K562 (cell line): ENCODE results near the gene TNFRSF18. TPM values are rescaled to one million over a fixed set of nuclear protein-coding genes. Genes with fewer than 3 reads are reported as not detected.
"Not testable (repeated sequence)": the region's sequence is repeated elsewhere in the genome, so short reads cannot be mapped to it uniquely, and the experiment has no call there.

Source experiments
- ATAC-seq: fragments of 200-7000 bp; cut with Tn5 transposase; 3 replicates; pipeline ENCODE4 v1.9.1; 2020; ENCODE audit warnings: moderate library complexity
- BruUV-seq: library from RNA; stranded (reverse); fragments of 400-500 nt; replicated peaks from 2 replicates; lab custom pipeline; 2021; lab: Mats Ljungman, UMichigan
- CTCF ChIA-PET: fragments of 300-600 bp; formaldehyde crosslinking; extraction: SDS; loops from one replicate; lab custom pipeline; 2021; ENCODE audit warnings: low intra/inter-chr PET ratio; lab: Yijun Ruan, JAX
- POLR2A ChIA-PET: fragments of 300-600, 350-650 bp; sonication (Branson Sonifier 250); formaldehyde crosslinking; extraction: SDS; loops from one replicate; lab custom pipeline; 2021; ENCODE audit warnings: antibody characterized with exemption, inconsistent platforms; lab: Yijun Ruan, JAX
- DNase-seq, 4 experiments: peaks; one replicate each; pipeline versions ENCODE4 v3.0.0 to v3.0.0-alpha.2; 2011 to 2018; ENCODE audit warnings: low spot score in 3 of 4, mixed read lengths in 3 of 4; ENCODE audit errors: extremely low read depth in 1 of 4
- FAIRE-seq: peaks from 2 replicates; lab custom pipeline; 2011; peaks lifted over from hg19 to GRCh38; lab: Jason Lieb, UNC
- H2AFZ ChIP-seq: 2 replicates; pipeline ENCODE4 v1.6.0; 2011; ENCODE audit warnings: low read depth, low read length, control low read depth, inconsistent platforms
- H3K27ac ChIP-seq: fragments of 200-600 bp; 3 replicates; pipeline ENCODE4 v1.8.0; 2011; ENCODE audit warnings: low read depth, mild to moderate bottlenecking, control low read depth, inconsistent platforms, low read length, moderate library complexity, mixed read lengths; ENCODE audit errors: extremely low read depth
- H3K27me3 ChIP-seq, 2 experiments: fragments of 300-600 bp in 1 of 2; 2 replicates in 1 of 2; 3 replicates in 1 of 2; pipeline versions ENCODE4 v1.6.0 to v1.8.0; 2011; ENCODE audit warnings: inconsistent platforms in 2 of 2, low read length in 2 of 2, mild to moderate bottlenecking in 1 of 2, mixed read lengths in 1 of 2, moderate library complexity in 1 of 2; ENCODE audit not compliant: control insufficient read depth in 2 of 2, insufficient read depth in 2 of 2
- H3K36me3 ChIP-seq: fragments of 300-600 bp; 3 replicates; pipeline ENCODE4 v1.8.0; 2011; ENCODE audit warnings: mild to moderate bottlenecking, low read length, inconsistent platforms; ENCODE audit not compliant: control insufficient read depth, insufficient read depth
- H3K4me1 ChIP-seq, 2 experiments: fragments of 200-600 bp in 1 of 2; replicated peaks in 1 of 2; 2 replicates in 1 of 2; 3 replicates in 1 of 2; pipeline versions ENCODE4 v1.5.1 to v1.8.0; 2011; ENCODE audit warnings: inconsistent platforms in 2 of 2, low read length in 2 of 2, mild to moderate bottlenecking in 1 of 2, mixed read lengths in 1 of 2, moderate library complexity in 1 of 2; ENCODE audit not compliant: control insufficient read depth in 2 of 2, insufficient read depth in 2 of 2
- H3K4me2 ChIP-seq: 2 replicates; pipeline ENCODE4 v1.6.1; 2011; ENCODE audit warnings: low read length, control low read depth, inconsistent platforms, mixed read lengths; ENCODE audit not compliant: insufficient read depth
- H3K4me3 ChIP-seq: fragments of 200-600 bp; sonication (generic), shearing (Covaris generic); 2 replicates; pipeline ENCODE4 v1.5.1; 2016; ENCODE audit warnings: control low read depth, inconsistent platforms
- H3K79me2 ChIP-seq: fragments of 200-600 bp; 3 replicates; pipeline ENCODE4 v1.8.0; 2011; ENCODE audit warnings: low read length, inconsistent platforms; ENCODE audit not compliant: control insufficient read depth, insufficient read depth
- H3K9ac ChIP-seq, 2 experiments: 2 replicates each; pipeline versions ENCODE4 v1.6.0 to v1.6.1; 2011; ENCODE audit warnings: low read depth in 2 of 2, low read length in 2 of 2, control low read depth in 1 of 2, inconsistent platforms in 1 of 2, mild to moderate bottlenecking in 1 of 2, mixed read lengths in 1 of 2; ENCODE audit not compliant: insufficient read depth in 1 of 2
- H3K9me1 ChIP-seq: one replicate; pipeline ENCODE4 v1.6.0; 2011; ENCODE audit warnings: inconsistent platforms, mild to moderate bottlenecking, low read length, moderate library complexity; ENCODE audit not compliant: control insufficient read depth, insufficient read depth
- H3K9me3 ChIP-seq: replicated peaks from 2 replicates; pipeline ENCODE4 v1.5.1; 2011; ENCODE audit warnings: low read depth, low read length, inconsistent platforms; ENCODE audit not compliant: control insufficient read depth, insufficient read depth
- H4K20me1 ChIP-seq: replicated peaks from 2 replicates; pipeline ENCODE4 v1.6.1; 2011; ENCODE audit warnings: low read length, inconsistent platforms, mixed read lengths; ENCODE audit not compliant: control insufficient read depth, insufficient read depth
- TFAP4 ChIP-seq: sonication (generic); formaldehyde crosslinking; IDR thresholded peaks from 2 replicates; pipeline ENCODE4 v1.8.0; 2022; ENCODE audit warnings: missing genetic modification reagents, mild to moderate bottlenecking, moderate library complexity, borderline replicate concordance
- ZEB2 ChIP-seq: fragments of 450-650 bp; IDR thresholded peaks from 2 replicates; pipeline ENCODE4 v1.6.1; 2016
- WGBS: fragments of 100-300 bp; shearing (Covaris generic); methylation state at CpG from one replicate; pipeline ENCODE4 v1.1.6; 2016; ENCODE audit warnings: low coverage, mixed read lengths; ENCODE audit not compliant: insufficient coverage; ENCODE audit errors: missing lambda C conversion rate; 5-methylcytosine and 5-hydroxymethylcytosine counted together
- in situ Hi-C: fragments of 300-500 bp; cut with MboI; formaldehyde crosslinking; loops from 4 replicates; pipeline ENCODE4 v1.15.0; 2018; ENCODE audit warnings: inconsistent platforms, mixed read lengths
- intact Hi-C: fragments of 100-400 bp; cut with micrococcal nuclease; formaldehyde crosslinking; loops from 2 replicates; pipeline ENCODE4 v1.14.2; 2022
- polyA plus RNA-seq, 8 experiments: library from polyadenylated mRNA; depleted of rRNA in 4 of 8; stranded (reverse) in 5 of 8; unstranded in 3 of 8; fragments of >200 nt; fragmentation: Nextera tagmentation in 2 of 8; fragmentation: Illumina TruSeq in 1 of 8; extraction: Ambion mirVana in 2 of 8; extraction: Trizol in 1 of 8; gene quantifications; 2 replicates each; pipeline versions ENCODE4 v1.2.1 to v1.2.3, GENCODE V29; 2011 to 2014; ENCODE audit warnings: inconsistent platforms in 1 of 8, missing spikeins in 1 of 8
- total RNA-seq, 7 experiments: library from RNA; depleted of rRNA in 6 of 7; stranded (reverse); fragments of >200 nt in 6 of 7; fragmentation: Illumina TruSeq in 2 of 7; extraction: Trizol in 2 of 7; gene quantifications; 2 replicates each; pipeline versions ENCODE4 v1.2.1 to v1.2.3, GENCODE V29; 2011 to 2021; ENCODE audit warnings: low replicate concordance in 1 of 7

Gene TNFRSF18
- total and polyA plus RNA-seq, 9 of the 15 experiments (the other 6 are each of a cell fraction or from before 2014, with no cell fraction given), result 0.24 to 0.27 TPM; not detected in 7

- POLR2A ChIA-PET, result interaction anchor here (0.8 to 1.1 kb wide), 2 partner anchors 10 to 23 kb away, joined by 3 to 4 read pairs; no protein-coding TSS in a partner anchor
- Histone ChIP-seq H3K27me3 (peaks cover 50 to 82% of the 10 kb centered on the region in 2 experiments), H3K4me1 (peaks cover 0 to 64% of the 10 kb centered on the region in 2 experiments; a peak in 2 of 5 replicates)
- FAIRE-seq, H3K9ac ChIP-seq, BruUV-seq, H2AFZ ChIP-seq, H3K9me1 ChIP-seq, H3K9me3 ChIP-seq, CTCF ChIA-PET, H3K4me2 ChIP-seq, H3K27ac ChIP-seq, H3K36me3 ChIP-seq, ATAC-seq, intact Hi-C loops, H3K79me2 ChIP-seq, in situ Hi-C loops, H3K4me3 ChIP-seq, H4K20me1 ChIP-seq: not testable (repeated sequence)
- TF ChIP-seq ZEB2, result peak; percentile 66; the same call in 1 of the 2 replicates
- 0 out of 2 replicates have a peak, but pooled peaks have one; percentile 18 for TF ChIP-seq TFAP4 (CRISPR knock-in tag)
- peak in 1 of 4 experiments; percentile 7 for DNase-seq
- WGBS, result 11% methylated on average over 20 of the region's 22 CpGs
Measured at GRCh38 chr1:1176063-1176761, 30.2 kb downstream of the TNFRSF18 start.
